NCI-H1105 (cell line): ENCODE results near the gene PIKFYVE.
"Not testable (repeated sequence)": the region's sequence is repeated elsewhere in the genome, so short reads cannot be mapped to it uniquely, and the experiment has no call there.

ENCODE experiments used
- DNase-seq: peaks from one replicate; lab custom pipeline; 2025; lab: John Stamatoyannopoulos, UW

PIKFYVE gene

DNA sequence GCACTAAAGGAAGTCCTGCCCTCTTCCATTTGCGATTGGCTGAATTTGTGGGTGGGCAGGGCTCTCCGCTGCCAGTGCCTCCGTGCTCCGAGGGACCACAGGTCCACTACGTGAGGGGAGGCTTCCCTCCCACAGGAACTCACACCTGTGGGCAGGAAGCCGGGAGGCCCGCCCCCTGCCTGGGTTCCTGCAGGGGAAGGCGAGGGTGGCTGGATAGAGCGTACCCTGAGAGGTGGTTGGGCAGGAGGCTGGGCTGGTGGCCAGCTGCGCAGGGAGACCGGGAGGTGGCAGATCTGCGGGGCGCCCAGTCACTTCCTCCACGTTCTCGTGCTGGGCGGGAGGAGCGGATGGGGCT is 93.6 kb downstream of the PIKFYVE start:
- no peak for DNase-seq

DNA sequence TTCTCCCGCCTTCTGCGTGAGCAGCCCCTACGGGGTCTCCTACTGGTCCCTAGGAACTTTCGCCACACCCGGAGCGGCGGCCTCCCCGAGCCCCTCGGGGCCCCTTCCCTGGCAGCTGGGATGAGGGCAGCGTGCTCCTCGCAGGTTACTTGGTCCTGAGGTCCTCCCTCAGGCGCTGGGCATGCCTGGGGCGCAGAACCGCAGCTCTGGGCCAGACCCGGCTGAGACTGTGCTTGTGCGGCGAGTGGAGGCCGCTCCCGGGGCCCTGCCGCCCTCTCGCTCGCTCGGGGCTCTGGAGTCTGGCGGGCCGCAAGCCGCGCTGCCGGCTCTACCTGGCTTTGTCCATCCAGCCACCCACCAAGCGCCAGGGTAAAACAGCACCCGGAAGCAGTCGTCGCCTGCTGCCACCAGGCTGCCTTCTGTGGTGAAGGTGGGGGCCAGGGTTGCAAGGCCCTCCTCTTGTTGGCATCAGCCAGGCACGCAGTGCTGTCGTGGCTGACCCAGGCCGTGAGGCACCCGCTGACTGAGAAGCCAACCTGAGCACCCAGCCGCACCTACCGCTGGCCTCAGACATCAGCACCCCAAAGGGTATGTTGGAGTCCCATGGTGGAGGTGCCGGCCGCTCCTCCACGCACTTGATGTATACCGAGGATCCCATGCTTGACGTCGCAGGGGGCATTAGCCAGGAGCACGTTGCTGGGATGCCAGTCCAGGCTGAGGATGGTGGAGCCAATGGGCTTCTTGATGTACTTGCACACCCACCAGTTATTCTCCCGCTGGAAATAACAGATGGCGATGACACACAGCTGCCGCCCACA is 94.4 kb downstream of the PIKFYVE start:
- no peak for DNase-seq

DNA sequence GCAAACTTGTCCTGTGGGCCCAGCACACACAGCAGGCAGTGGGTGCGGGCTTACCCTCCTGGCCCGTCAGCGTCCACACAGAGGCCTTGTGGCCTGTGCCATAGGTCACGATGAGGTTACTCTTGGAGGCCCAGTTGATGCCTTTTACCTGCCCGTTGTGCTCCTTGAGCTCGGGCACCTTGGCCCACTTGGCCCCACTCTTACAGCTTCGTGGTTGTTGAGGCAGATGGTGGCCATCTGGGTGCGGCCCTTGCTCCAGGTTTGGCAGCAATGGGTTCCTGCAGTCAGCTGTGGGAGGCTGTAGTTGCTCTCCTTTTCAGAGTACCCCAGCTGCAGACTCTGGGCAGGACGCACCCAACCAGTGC is 95.0 kb downstream of the PIKFYVE start:
- DNase-seq = no peak

DNA sequence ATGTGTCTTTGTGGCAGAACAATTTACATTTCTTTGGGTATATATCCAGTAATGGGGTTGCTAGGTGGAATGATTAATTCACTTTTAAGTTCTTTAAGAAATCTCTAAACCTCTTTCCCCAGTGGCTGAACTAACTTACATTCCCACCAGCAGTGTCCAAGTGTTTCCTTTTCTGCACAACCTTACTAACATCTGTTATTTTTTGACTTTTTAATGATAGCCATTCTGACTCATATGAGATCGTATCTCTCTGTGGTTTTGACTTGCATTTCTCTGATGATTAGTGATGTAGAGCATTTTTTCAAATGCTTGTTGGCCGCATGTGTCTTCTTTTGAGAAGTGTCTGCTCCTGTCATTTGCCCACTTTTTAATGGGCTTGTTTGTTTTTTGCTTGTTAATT is 97.4 kb downstream of the PIKFYVE start:
- DNase-seq = no peak

DNA sequence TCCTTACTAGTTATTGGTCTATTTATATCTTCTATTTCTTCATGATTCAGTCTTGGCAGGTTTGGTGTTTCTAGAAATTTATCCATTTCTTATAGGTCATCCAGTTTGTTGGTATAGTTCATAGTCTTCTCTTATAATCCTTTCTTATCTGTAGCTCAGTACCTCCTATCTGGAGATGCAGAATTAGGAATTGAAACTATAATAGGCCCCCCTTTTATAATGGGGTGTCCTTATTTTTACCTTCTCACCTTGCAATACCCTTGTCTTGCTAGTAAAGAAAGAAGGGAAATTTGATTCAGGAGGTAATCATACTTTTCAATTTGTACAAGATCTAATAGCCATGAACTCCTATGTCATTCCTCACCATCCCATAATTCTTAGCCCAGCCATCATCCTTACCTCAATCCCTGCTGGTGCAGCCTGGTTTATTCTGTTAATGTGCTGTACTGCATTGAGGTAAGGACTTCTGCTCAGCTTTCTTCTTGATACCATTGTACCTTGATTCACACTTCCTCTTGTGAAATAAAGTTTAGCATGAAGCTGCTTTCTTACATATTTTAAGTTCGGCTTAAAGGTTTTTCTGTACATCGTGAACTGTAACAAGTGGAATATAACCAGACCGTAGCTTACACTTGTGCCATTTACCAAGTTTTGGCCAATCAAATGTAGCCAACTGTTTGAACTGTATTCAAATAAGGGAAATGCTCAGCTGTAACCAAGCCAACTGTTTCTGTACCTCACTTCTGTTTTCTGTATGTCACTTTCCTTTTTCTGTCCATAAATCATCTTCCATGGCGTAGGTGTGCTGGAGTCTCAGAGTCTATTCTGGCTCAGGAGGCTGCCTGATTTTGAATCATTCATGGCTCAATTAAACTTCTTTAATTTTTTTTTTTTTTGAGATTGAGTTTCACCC is 100.4 kb downstream of the PIKFYVE start:
- no peak for DNase-seq

DNA sequence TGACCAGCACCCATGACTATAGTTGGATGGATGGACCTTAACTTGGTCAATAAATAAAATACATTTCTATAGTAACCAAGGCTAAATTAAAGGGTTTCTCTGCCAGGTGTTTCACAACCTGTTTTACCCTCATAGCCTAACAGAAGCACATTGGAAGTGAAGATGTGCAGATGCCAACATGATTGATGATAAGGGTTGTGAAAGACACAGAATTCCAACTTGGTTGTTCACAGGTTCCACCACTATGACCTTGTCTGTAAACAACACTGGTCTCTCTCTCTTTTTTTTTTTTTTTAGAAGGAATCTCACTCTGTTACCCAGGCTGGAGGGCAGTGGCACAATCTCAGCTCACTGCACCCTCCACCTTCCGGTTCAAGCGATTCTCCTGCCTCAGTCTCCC is 103.0 kb downstream of the PIKFYVE start:
- DNase-seq = no peak

DNA sequence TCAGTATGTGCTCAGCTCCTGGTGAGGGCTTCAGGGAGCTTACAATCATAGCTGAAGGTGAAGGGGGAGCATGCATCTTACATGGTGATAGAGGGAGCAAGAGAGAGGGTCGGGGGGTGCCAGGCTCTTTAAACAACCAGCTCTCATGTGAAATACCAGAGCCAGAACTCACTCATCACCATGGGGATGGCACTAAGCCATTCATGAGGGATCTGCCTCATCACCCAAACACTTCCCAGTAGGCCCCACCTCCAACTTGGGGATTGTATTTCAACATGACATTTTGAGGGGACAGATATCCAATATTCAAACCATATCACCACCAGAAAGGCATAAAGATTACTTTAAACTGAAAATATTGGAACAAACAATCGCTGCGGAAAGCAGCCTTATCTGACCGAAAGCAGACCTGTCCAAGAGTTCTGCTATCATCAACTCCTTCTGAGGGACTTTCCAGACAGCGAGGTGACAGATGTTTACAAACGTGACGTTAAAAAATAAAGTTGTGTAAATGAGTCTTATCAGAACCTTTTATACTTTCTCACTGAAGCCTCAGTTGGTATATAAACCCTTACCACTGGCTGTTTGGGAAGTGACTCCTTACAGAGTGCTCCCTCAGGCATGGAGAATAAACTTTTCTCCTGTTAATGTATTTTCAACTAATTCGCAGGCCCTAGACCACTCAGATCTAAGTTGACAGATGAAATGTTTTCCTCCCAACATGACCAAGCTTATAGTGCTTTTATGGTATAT is 105.0 kb downstream of the PIKFYVE start:
- no peak for DNase-seq

DNA sequence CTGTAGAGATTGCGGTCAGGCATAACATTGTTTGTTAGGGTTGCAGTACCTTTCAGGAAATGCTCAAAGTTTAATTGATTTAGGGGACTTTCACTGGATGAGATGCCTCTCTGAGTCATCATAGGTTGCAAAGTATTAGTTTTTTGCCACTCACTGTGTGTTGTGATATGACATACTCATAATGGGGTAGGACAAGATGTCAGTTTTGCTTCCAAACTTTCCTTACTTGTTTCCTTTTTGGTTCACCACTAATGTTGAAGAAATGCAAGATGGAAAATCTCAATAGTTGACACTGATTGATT is 105.5 kb downstream of the PIKFYVE start:
- no peak for DNase-seq

DNA sequence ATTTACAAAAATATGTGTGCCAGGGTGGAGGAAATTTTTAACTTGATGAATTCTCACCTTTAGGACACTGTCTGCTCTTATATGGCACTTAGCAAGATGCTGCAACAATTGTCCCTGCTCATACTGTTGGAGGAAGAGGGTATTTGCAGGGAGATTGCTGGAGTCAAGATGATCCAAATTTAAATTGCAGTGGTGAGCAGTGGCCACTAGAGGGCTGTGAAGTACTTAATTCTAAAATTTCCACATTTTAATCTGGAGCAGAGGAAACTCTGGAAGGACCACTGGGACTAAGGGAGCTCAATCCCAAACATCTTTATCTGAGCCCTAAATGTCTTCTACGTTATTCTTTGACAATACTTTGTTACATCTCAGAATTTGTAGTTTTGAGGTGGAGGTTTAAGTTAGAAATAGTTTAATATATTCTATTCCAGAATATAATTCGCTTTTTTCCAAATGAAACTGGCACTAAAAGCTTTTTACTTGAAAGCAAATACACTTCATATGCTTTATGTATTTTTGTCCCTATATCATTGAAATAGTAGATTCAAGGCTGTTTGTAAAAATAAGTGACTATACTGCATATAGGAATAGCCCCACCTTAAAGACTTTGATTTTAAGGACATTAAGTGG is 107.5 kb downstream of the PIKFYVE start:
- peak; percentile 15 for DNase-seq

DNA sequence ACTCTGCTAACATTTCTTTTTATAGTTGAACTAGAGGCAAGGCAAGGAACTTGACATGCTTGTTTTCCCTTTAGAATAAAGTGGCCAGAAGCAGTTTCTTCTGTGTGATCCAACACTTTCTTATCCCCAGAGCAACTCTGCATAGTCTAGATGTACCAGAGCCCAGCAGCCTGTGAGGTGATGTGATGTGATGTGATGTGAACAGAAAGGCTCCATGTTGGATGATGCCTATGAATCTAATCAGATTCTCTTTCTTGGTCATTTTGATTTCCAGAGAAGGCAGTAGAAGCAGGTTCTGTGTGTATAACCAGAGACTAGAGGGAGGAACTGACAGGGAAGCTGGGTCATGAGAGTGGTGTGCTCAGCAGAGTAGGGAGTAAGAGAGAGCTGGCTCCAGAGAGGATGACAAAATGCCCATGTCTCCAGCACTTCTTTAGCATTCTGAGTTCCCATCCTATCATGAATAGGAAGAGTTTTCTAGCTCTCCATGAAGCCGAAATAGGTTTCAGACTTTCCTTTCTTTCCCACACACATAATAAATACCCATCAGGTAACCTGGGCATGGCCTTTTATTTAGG is 109.5 kb downstream of the PIKFYVE start:
- no peak for DNase-seq

DNA sequence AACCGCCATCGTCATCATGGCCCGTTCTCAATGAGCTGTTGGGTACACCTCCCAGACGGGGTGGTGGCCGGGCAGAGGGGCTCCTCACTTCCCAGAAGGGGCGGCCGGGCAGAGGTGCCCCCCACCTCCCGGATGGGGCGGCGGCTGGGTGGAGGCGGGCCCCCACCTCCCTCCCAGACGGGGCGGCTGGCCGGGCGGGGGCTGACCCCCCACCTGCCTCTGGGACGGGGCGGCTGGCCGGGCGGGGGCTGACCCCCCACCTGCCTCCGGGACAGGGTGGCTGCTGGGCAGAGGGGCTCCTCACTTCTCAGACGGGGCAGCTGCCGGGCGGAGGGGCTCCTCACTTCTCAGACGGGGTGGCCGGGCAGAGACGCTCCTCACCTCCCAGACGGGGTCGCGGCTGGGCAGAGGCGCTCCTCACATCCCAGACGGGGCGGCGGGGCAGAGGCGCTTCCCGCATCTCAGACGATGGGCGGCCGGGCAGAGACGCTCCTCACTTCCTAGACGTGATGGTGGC is 111.3 kb downstream of the PIKFYVE start:
- DNase-seq = not testable (repeated sequence)

DNA sequence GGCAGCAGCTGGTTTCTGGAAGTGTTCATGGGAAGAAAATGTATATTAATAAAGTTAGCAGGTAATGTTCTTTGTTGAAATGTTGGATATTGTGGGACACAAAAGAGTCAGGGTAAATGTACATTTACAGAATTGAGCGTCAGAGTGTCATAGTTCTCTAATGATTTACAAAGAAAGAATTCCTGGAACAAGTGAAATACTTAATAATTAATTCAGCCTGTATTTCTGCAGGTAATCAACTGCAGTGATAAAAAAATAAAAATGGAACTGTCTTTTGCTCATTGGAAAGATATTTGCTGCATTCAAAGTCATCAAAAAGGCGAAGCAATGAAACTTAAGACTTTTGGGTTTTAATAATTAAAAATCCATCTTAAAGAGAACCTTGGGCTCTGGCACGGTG is 113.1 kb downstream of the PIKFYVE start:
- DNase-seq = no peak

DNA sequence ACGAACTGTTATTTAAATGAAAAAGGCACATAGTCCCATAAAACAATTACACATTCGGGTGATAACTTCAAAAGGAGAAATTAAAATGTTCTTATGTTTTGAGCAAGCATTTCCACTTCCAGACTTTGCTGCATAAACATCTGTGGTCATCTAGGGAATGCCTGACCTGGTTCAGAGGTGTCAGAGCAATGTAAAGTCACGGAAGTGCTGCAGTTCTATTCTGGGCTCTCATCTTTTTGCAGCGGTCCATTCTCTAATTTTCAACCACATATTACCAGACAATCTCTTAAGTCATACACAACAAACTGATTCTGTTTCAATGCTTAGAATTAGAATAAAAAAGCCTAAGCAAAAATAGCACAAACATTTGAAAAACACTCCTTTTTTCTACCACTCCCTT is 118.6 kb downstream of the PIKFYVE start:
- DNase-seq = no peak

DNA sequence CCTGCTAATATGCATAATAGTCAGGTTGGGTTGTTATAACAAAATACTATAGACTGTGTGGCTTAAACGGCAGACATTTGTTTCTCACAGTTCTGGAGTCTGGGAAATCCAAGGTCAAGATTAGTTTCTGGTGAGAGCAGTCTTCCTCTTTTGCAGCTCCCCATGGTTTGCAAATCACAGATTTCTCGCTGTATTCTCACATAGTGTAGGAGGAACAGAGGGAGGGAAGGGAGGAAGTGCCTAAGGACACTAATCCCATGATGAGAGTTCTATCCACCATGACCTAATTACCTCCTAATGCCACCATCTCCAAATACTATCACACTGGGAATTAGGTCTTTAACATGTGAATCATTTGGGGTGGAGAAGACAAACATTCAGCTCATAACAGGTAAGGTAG is 120.5 kb downstream of the PIKFYVE start:
- no peak for DNase-seq

DNA sequence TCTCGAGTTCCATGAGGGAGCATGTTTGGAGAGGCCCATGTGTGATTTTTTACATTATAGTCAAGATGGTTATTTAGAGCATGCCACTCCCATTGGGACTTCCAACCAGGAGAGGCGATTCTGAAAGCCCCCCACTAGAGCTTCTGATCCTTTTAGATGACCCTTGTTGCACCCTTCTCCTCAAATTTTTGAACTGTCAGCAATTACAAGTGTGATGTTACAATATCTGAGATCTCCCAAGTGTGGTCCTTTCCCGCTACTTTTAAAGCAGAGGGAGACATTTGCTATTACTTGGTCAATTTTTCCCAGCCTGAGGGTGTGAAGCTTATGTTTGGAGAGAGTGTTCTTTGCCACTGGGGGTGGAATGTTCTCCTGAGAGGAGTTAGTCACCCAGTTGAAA is 123.9 kb downstream of the PIKFYVE start:
- no peak for DNase-seq

DNA sequence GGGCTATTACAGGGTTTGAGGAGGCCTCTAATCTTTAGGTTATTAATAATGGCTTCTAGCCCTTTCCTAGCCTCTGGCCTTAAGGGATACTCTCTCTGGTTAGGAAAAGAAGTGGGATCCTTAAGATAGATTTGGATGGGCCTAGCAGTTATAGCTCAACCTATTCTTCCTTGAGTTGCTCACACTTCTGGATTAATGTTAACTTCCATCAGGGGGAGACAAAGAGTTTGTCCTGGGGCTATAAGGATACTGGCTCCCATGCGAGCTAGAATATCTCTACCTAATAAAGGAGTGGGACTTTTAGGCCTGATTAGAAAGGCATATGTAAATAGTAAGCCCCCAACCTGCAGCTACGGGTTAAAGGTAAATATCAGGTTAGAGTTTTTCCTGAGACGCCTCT is 126.2 kb downstream of the PIKFYVE start:
- DNase-seq = no peak

DNA sequence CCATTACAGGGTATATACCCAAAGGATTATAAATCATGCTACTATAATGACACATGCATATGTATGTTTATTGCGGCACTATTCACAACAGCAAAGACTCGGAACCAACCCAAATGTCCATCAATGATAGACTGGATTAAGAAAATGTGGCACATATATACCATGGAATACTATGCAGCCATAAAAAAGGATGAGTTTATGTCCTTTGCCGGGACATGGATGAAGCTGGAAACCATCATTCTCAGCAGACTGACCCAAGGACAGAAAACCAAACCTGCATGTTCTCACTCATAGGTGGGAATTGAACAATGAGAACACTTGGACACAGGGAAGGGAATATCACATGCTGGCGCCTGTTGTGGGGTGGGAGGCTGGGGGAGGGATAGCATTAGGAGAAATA is 130.7 kb downstream of the PIKFYVE start:
- not testable (repeated sequence) for DNase-seq

DNA sequence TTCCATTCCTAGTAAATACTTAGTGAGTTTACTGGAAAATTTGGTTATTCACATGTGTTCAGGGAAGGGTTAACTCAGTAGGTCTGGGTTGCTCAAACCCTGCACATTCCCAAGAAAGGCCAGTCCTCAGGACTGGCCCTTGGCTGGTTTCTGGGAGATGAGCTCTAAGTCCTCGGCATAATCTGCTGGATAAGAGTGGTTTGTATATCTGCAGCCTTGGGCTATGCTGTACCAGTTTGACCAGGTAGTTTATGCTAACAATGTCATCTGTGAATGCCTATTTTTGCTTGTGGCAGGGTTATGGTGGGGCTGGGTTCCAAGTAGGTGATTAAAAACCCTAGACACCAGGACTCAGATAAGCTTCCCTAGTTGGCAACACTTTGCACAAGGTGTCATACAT is 133.1 kb downstream of the PIKFYVE start:
- no peak for DNase-seq

DNA sequence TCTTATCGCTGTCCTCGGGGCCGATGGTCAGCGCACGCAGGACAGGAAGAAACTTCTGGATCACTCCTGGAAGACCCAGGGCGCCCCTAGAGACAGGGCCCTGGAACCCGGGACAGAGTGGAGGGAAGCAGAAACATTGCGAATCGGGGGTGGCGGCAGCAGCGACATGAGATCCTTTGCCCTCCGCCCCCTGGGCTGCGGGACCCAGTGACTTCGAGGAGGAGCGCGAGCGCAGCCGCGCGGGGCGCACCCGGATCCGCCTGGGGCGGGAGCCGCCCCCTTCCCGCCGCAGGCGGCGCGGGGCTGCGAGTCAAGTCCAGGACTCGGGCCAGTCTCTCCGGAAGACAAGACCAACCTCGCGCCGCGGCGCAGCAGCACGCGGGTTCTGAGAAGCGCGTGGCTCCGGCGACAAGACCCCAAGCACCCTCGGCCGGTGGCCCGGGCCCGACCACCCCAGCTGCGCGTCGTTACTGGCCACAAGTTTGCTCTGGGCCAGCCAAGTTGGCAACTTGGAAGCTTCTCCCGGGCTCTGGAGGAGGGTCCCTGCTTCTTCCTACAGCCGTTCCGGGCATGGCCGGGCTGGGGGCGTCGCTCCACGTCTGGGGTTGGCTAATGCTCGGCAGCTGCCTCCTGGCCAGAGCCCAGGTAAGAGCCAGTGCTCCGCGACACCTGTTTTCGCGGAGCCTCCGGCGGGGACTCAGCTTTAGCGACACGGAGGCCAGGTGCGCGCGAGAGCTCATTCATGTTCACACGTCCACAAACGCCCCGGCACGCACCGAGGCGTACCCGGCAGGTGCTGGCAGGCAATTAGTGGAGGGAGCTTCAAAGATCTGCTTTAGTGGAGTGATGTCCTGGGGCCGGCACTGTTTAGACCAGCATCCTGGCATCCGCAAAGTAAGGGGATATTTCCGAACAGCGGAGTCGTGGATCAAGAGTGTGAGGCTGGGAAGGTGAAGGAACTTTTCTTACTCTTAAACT is 140.7 kb downstream of the PIKFYVE start, which contains the start of gene PTH2R:
TSS of gene PTH2R (plus strand) at position 319 of the 978 bp plus-strand sequence. CDS start at position 571, 252 bp downstream.
- peak; percentile 88 for DNase-seq

DNA sequence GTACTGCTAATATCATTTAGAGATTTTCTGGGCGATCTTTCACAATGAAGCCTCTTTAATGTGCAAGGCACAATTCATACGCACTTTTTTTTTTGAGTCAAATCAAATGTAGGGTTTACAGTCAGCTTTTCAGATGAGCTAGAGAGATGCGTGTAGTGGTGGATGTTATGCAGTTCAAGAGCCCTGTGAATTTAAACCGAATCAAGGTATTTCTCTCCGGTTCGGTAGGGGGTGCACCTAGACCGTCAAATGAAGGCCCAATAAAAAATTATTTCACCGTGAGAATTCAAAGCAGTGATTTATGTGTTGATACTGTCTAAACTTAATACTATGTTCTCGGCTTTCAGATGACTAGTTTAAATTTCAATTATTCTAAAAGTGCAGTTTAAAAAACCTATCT is 141.6 kb downstream of the PIKFYVE start:
- DNase-seq = peak; percentile 53
